ENCODE data around the gene MOB1A. TPM values are rescaled to one million over a fixed set of nuclear protein-coding genes. Genes with fewer than 3 reads are reported as not detected.

MOB1A gene
- total and polyA plus RNA-seq, 2 donors from 2014 or later, result 36.2 to 117 TPM

DNA sequence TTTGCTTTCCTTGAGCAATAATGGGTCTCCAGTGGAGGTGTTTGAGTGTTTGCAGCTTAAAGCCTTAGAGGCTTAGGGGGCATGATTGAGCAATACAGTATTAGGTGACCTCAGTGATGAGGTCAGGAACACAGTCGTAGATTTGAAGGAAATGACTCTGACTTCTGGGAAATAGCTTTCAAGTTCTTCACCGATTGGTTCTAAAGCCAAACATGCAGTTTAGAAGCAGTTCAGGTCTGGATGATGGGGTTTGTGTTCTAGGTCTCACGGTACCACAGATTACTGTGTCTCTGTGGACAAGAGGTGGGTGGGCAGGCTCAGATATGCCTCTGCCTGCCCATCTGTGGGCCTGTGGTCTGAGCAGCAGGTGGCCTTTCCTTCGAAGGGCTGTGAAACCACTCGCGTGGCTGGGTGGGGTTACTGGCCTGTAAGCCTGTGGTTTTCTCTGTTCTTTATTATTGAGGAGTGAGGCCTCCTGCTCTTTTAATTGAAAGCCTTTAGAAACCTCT is 27.6 kb upstream of the MOB1A start:
- no peak for DNase-seq
- H3K9me3 ChIP-seq (ENCODE audit: control insufficient read depth in 2 of 3, insufficient read depth in 1 of 3, low read length in 3 of 3), result no peaks in the 10 kb centered on the region
- peaks cover 0 to 4% (median 0%) of the 10 kb centered on the region in 3 donors for H3K4me1 ChIP-seq (ENCODE audit: control insufficient read depth in 2 of 3, insufficient read depth in 2 of 3, low read depth in 1 of 3, low read length in 3 of 3)
- H3K36me3 ChIP-seq (ENCODE audit: control insufficient read depth in 2 of 3, insufficient read depth in 3 of 3, low read length in 3 of 3), result no peaks in the 10 kb centered on the region
- no peak overlapping the region for H3K4me3 ChIP-seq (ENCODE audit: low read length in 3 of 3)
- no peak for FAIRE-seq
- TF ChIP-seq CTCF (IDR thresholded peaks at IDR 0.05; ENCODE audit: borderline replicate concordance, extremely low read depth, insufficient read depth), result no peak
- intact Hi-C loops (cut with DNase I), result no loop called here
- H3K9ac ChIP-seq (ENCODE audit: low read length in 3 of 3), result no peak overlapping the region
- H3K27me3 ChIP-seq (ENCODE audit: control insufficient read depth, insufficient read depth, low read length), result no peaks in the 10 kb centered on the region
- H3K27ac ChIP-seq (ENCODE audit: low read depth in 2 of 2, low read length in 2 of 2), result peak overlapping the region in 1 of 2 donors; percentile 9

GRCh38 chr2:74205596-74205995 is 26.9 kb upstream of the MOB1A start:
- Histone ChIP-seq H3K9me3 (ENCODE audit: control insufficient read depth in 2 of 3, insufficient read depth in 1 of 3, low read length in 3 of 3) (no peaks in the 10 kb centered on the region), H3K4me1 (ENCODE audit: control insufficient read depth in 2 of 3, insufficient read depth in 2 of 3, low read depth in 1 of 3, low read length in 3 of 3) (peaks cover 0 to 4% (median 0%) of the 10 kb centered on the region in 3 donors), H3K9ac (ENCODE audit: low read length in 3 of 3) (no peak overlapping the region), H3K36me3 (ENCODE audit: control insufficient read depth in 2 of 3, insufficient read depth in 3 of 3, low read length in 3 of 3) (no peaks in the 10 kb centered on the region), H3K27me3 (ENCODE audit: control insufficient read depth, insufficient read depth, low read length) (no peaks in the 10 kb centered on the region), H3K27ac (ENCODE audit: low read depth in 2 of 2, low read length in 2 of 2) (no peak overlapping the region), H3K4me3 (ENCODE audit: low read length in 3 of 3) (no peak overlapping the region)
- FAIRE-seq (no peak), DNase-seq (no peak)
- intact Hi-C loops (cut with DNase I), result no loop called here
- no peak for TF ChIP-seq CTCF (IDR thresholded peaks at IDR 0.05; ENCODE audit: borderline replicate concordance, extremely low read depth, insufficient read depth)

DNA sequence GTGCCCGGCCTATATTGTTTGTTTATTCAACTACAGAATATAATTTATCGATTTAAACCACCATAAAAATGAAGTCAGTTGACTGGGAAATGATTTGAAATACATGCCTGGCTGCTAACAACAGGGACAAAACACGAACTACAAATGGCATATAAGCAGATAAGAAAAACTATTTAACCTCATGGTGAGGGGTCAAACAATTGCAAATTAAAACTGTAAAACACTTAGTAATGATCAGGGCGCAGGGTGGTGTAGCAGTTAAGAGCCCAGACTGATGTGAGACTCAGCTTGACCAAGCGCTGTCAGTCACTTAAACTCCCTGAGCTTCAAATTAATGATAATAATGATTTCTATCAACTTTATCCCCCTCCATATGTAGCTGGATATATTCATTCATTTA is 26.4 kb upstream of the MOB1A start:
- DNase-seq (no peak), FAIRE-seq (no peak)
- H3K27me3 ChIP-seq (ENCODE audit: control insufficient read depth, insufficient read depth, low read length), result no peaks in the 10 kb centered on the region
- H3K9ac ChIP-seq (ENCODE audit: low read length in 3 of 3), result no peak overlapping the region
- H3K9me3 ChIP-seq (ENCODE audit: control insufficient read depth in 2 of 3, insufficient read depth in 1 of 3, low read length in 3 of 3), result no peaks in the 10 kb centered on the region
- TF ChIP-seq CTCF (IDR thresholded peaks at IDR 0.05; ENCODE audit: borderline replicate concordance, extremely low read depth, insufficient read depth), result no peak
- no peaks in the 10 kb centered on the region for H3K36me3 ChIP-seq (ENCODE audit: control insufficient read depth in 2 of 3, insufficient read depth in 3 of 3, low read length in 3 of 3)
- peaks cover 0 to 4% (median 0%) of the 10 kb centered on the region in 3 donors for H3K4me1 ChIP-seq (ENCODE audit: control insufficient read depth in 2 of 3, insufficient read depth in 2 of 3, low read depth in 1 of 3, low read length in 3 of 3)
- intact Hi-C loops (cut with DNase I), result no loop called here
- H3K4me3 ChIP-seq (ENCODE audit: low read length in 3 of 3), result no peak overlapping the region
- H3K27ac ChIP-seq (ENCODE audit: low read depth in 2 of 2, low read length in 2 of 2), result no peak overlapping the region

DNA sequence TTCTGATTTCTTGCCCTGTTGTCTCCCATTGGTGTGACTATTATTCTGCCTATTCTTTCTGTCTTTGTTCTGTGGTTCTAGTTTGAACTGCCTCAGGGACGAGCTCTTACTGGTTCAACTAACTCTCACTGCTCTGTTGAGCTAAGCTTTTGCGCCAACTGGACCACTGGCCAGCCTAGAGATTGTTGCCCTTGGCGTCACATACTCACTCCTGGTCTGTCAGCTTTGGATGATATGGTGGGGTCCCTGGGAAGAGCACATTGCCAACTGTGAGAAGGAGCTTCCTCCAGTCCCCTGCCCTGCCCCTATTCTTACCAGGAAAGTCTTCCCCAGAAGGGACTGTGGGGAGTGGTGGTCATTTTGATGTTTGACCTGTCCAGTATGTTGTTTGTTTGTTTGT is 25.8 kb upstream of the MOB1A start:
- Histone ChIP-seq H3K27me3 (ENCODE audit: control insufficient read depth, insufficient read depth, low read length) (no peaks in the 10 kb centered on the region), H3K4me3 (ENCODE audit: low read length in 3 of 3) (no peak overlapping the region), H3K9ac (ENCODE audit: low read length in 3 of 3) (no peak overlapping the region), H3K27ac (ENCODE audit: low read depth in 2 of 2, low read length in 2 of 2) (no peak overlapping the region), H3K36me3 (ENCODE audit: control insufficient read depth in 2 of 3, insufficient read depth in 3 of 3, low read length in 3 of 3) (no peaks in the 10 kb centered on the region), H3K9me3 (ENCODE audit: control insufficient read depth in 2 of 3, insufficient read depth in 1 of 3, low read length in 3 of 3) (no peaks in the 10 kb centered on the region), H3K4me1 (ENCODE audit: control insufficient read depth in 2 of 3, insufficient read depth in 2 of 3, low read depth in 1 of 3, low read length in 3 of 3) (peaks cover 0 to 4% (median under 1%) of the 10 kb centered on the region in 3 donors)
- TF ChIP-seq CTCF (IDR thresholded peaks at IDR 0.05; ENCODE audit: borderline replicate concordance, extremely low read depth, insufficient read depth), result no peak
- FAIRE-seq (no peak), DNase-seq (no peak)
- intact Hi-C loops (cut with DNase I), result no loop called here

Data from kidney (tissue), 14 donors.